Glutamatergic neuron (in vitro differentiated cells): ENCODE data around the gene SLAIN2. TPM values are rescaled to one million over a fixed set of nuclear protein-coding genes. Genes with fewer than 3 reads are reported as not detected.

Source experiments
- DNase-seq: peaks from one replicate; pipeline ENCODE4 v3.0.0; 2022
- H3K27ac Mint-ChIP-seq: one replicate; pipeline ENCODE4 v1.8.0; 2020; ENCODE audit warnings: mild to moderate bottlenecking, mixed read lengths, inconsistent platforms; ENCODE audit not compliant: unreplicated experiment
- H3K27me3 Mint-ChIP-seq: one replicate; pipeline ENCODE4 v1.8.0; 2020; ENCODE audit warnings: mild to moderate bottlenecking, moderate library complexity, mixed read lengths, inconsistent platforms; ENCODE audit not compliant: unreplicated experiment
- H3K36me3 Mint-ChIP-seq: one replicate; pipeline ENCODE4 v1.8.0; 2020; ENCODE audit warnings: mild to moderate bottlenecking, mixed read lengths, inconsistent platforms; ENCODE audit not compliant: unreplicated experiment
- H3K4me1 Mint-ChIP-seq: one replicate; pipeline ENCODE4 v1.8.0; 2020; ENCODE audit warnings: mild to moderate bottlenecking, low read depth, mixed read lengths, inconsistent platforms; ENCODE audit not compliant: unreplicated experiment
- H3K4me3 Mint-ChIP-seq: one replicate; pipeline ENCODE4 v1.8.0; 2020; ENCODE audit warnings: mild to moderate bottlenecking, mixed read lengths, inconsistent platforms; ENCODE audit not compliant: unreplicated experiment
- H3K9me3 Mint-ChIP-seq: one replicate; pipeline ENCODE4 v1.8.0; 2020; ENCODE audit warnings: mild to moderate bottlenecking, moderate library complexity, mixed read lengths, inconsistent platforms; ENCODE audit not compliant: unreplicated experiment
- CTCF ChIP-seq: fragments of 200-600 bp; sonication (generic); IDR thresholded peaks from one replicate; pipeline ENCODE4 v1.5.0; 2021; ENCODE audit not compliant: partially characterized antibody, unreplicated experiment
- total RNA-seq: library from RNA; stranded (reverse); fragmentation: NEBNext Ultra II Directional; extraction: Animal tissue kit (Norgen Biotek cat#: 25700); gene quantifications from one replicate; pipeline ENCODE4 v1.2.1, GENCODE V29; 2021; ENCODE audit not compliant: unreplicated experiment

Gene SLAIN2
- total RNA-seq, 1 donor from 2014 or later: 72.6 TPM

- H3K9me3 Mint-ChIP-seq: peaks cover 9% of the 10 kb centered on the region
- DNase-seq: no peak
- peak overlapping the region; percentile 99 for H3K4me3 Mint-ChIP-seq
- no peaks in the 10 kb centered on the region for H3K36me3 Mint-ChIP-seq
- H3K27ac Mint-ChIP-seq: no peak overlapping the region
- peaks cover 33% of the 10 kb centered on the region for H3K4me1 Mint-ChIP-seq
- peaks cover 6% of the 10 kb centered on the region for H3K27me3 Mint-ChIP-seq
- TF ChIP-seq CTCF: no peak
Observed at GRCh38 chr4:48343551-48343950, 2.2 kb downstream of the SLAIN2 start.

GRCh38 chr4:48345542-48345941 lies 4.2 kb downstream of the SLAIN2 start:
- H3K27me3 Mint-ChIP-seq: peaks cover 6% of the 10 kb centered on the region
- H3K4me1 Mint-ChIP-seq: peaks cover 37% of the 10 kb centered on the region
- no peak overlapping the region for H3K4me3 Mint-ChIP-seq
- H3K36me3 Mint-ChIP-seq: no peaks in the 10 kb centered on the region
- peaks cover 5% of the 10 kb centered on the region for H3K9me3 Mint-ChIP-seq
- no peak for DNase-seq
- no peak overlapping the region for H3K27ac Mint-ChIP-seq
- TF ChIP-seq CTCF: no peak

- H3K27me3 Mint-ChIP-seq: peaks cover 3% of the 10 kb centered on the region
- no peak for DNase-seq
- no peak overlapping the region for H3K27ac Mint-ChIP-seq
- peaks cover 43% of the 10 kb centered on the region for H3K4me1 Mint-ChIP-seq
- H3K36me3 Mint-ChIP-seq: peaks cover under 1% of the 10 kb centered on the region
- peaks cover 4% of the 10 kb centered on the region for H3K9me3 Mint-ChIP-seq
- no peak overlapping the region for H3K4me3 Mint-ChIP-seq
- TF ChIP-seq CTCF: no peak
Observed at GRCh38 chr4:48346594-48346993, 5.3 kb downstream of the SLAIN2 start.

- Mint-ChIP-seq H3K27me3 (peaks cover 2% of the 10 kb centered on the region), H3K36me3 (peaks cover 6% of the 10 kb centered on the region), H3K9me3 (peaks cover 1% of the 10 kb centered on the region), H3K27ac (no peak overlapping the region), H3K4me1 (peaks cover 43% of the 10 kb centered on the region), H3K4me3 (no peak overlapping the region)
- no peak for TF ChIP-seq CTCF
- DNase-seq: no peak
Observed at GRCh38 chr4:48347282-48347921, 6.1 kb downstream of the SLAIN2 start.

GRCh38 chr4:48350871-48351270 lies 9.5 kb downstream of the SLAIN2 start:
- H3K36me3 Mint-ChIP-seq: peaks cover 6% of the 10 kb centered on the region

More at GRCh38 chr4:48350871-48351270, 9.5 kb downstream of the SLAIN2 start:
- Mint-ChIP-seq H3K9me3 (no peaks in the 10 kb centered on the region), H3K27ac (no peak overlapping the region), H3K4me3 (no peak overlapping the region), H3K27me3 (no peaks in the 10 kb centered on the region), H3K4me1 (peaks cover 27% of the 10 kb centered on the region)
- DNase-seq: no peak
- no peak for TF ChIP-seq CTCF
